Astrocyte (in vitro differentiated cells and primary cell): ENCODE data around the gene RUNX3. TPM values are rescaled to one million over a fixed set of nuclear protein-coding genes. Genes with fewer than 3 reads are reported as not detected.

ENCODE experiments used
- DNase-seq: peaks from one replicate; pipeline ENCODE4 v3.0.0-alpha.2; 2010; ENCODE audit warnings: low read depth
- FAIRE-seq: peaks from 2 replicates; lab custom pipeline; 2011; peaks lifted over from hg19 to GRCh38; lab: Jason Lieb, UNC
- H2AFZ ChIP-seq: 2 replicates; pipeline ENCODE4 v1.6.0; 2012; ENCODE audit warnings: low read depth, low read length, inconsistent platforms
- H3K27ac ChIP-seq: 2 replicates; pipeline ENCODE4 v1.5.1; 2011; ENCODE audit warnings: low read depth, low read length, inconsistent platforms
- H3K27me3 ChIP-seq: 2 replicates; pipeline ENCODE4 v1.6.0; 2011; ENCODE audit warnings: low read length, inconsistent platforms; ENCODE audit not compliant: insufficient read depth
- H3K36me3 ChIP-seq: 2 replicates; pipeline ENCODE4 v1.5.1; 2011; ENCODE audit warnings: low read length, inconsistent platforms; ENCODE audit not compliant: insufficient read depth
- H3K4me1 ChIP-seq: 2 replicates; pipeline ENCODE4 v1.5.1; 2011; ENCODE audit warnings: low read length, inconsistent platforms; ENCODE audit not compliant: insufficient read depth
- H3K4me2 ChIP-seq: 2 replicates; pipeline ENCODE4 v1.6.0; 2012; ENCODE audit warnings: low read length, inconsistent platforms
- H3K4me3 ChIP-seq: 2 replicates; pipeline ENCODE4 v1.5.1; 2011; ENCODE audit warnings: low read depth, mild to moderate bottlenecking, low read length, inconsistent platforms; ENCODE audit not compliant: insufficient read depth
- H3K79me2 ChIP-seq: 2 replicates; pipeline ENCODE4 v1.6.0; 2012; ENCODE audit warnings: mild to moderate bottlenecking, low read length, inconsistent platforms; ENCODE audit not compliant: insufficient read depth
- H3K9ac ChIP-seq: 2 replicates; pipeline ENCODE4 v1.6.0; 2012; ENCODE audit warnings: mild to moderate bottlenecking, low read length, inconsistent platforms
- H3K9me3 ChIP-seq: 2 replicates; pipeline ENCODE4 v1.5.1; 2012; ENCODE audit warnings: low read depth, mild to moderate bottlenecking, low read length, inconsistent platforms; ENCODE audit not compliant: insufficient read depth
- H4K20me1 ChIP-seq: 2 replicates; pipeline ENCODE4 v1.6.0; 2012; ENCODE audit warnings: low read length, inconsistent platforms; ENCODE audit not compliant: insufficient read depth
- H3K27ac Mint-ChIP-seq: one replicate; pipeline ENCODE4 v1.8.0; 2021; ENCODE audit warnings: mild to moderate bottlenecking, mixed read lengths; ENCODE audit not compliant: unreplicated experiment
- H3K27me3 Mint-ChIP-seq: one replicate; pipeline ENCODE4 v1.8.0; 2021; ENCODE audit warnings: low read depth, mixed read lengths; ENCODE audit not compliant: unreplicated experiment
- H3K36me3 Mint-ChIP-seq: one replicate; pipeline ENCODE4 v1.8.0; 2021; ENCODE audit warnings: low read depth, mixed read lengths; ENCODE audit not compliant: unreplicated experiment
- H3K4me1 Mint-ChIP-seq: one replicate; pipeline ENCODE4 v1.8.0; 2021; ENCODE audit warnings: low read depth, mixed read lengths; ENCODE audit not compliant: unreplicated experiment
- H3K4me3 Mint-ChIP-seq: one replicate; pipeline ENCODE4 v1.8.0; 2021; ENCODE audit warnings: mild to moderate bottlenecking, moderate library complexity, mixed read lengths; ENCODE audit not compliant: unreplicated experiment
- H3K9me3 Mint-ChIP-seq: one replicate; pipeline ENCODE4 v1.8.0; 2021; ENCODE audit warnings: mild to moderate bottlenecking, mixed read lengths; ENCODE audit not compliant: unreplicated experiment
- CTCF ChIP-seq: IDR thresholded peaks from 2 replicates; pipeline ENCODE4 v1.5.1; 2011; ENCODE audit warnings: low read depth, mild to moderate bottlenecking, inconsistent platforms, low read length, moderate library complexity; ENCODE audit not compliant: insufficient read depth
- EZH2 ChIP-seq: IDR thresholded peaks from 2 replicates; pipeline ENCODE4 v1.6.1; 2012; ENCODE audit warnings: mild to moderate bottlenecking, low read length, inconsistent platforms; ENCODE audit not compliant: insufficient read depth
- total RNA-seq: library from RNA; stranded (reverse); gene quantifications from 2 replicates; pipeline ENCODE4 v1.2.1, GENCODE V29; 2021

The RUNX3 gene
- total RNA-seq, 1 donor from 2014 or later = 2.5 TPM

- TF ChIP-seq EZH2 (no peak), CTCF (no peak)
- no peak overlapping the region for H3K4me3 Mint-ChIP-seq
- no peaks in the 10 kb centered on the region for H4K20me1 ChIP-seq
- H3K9me3 ChIP-seq = no peaks in the 10 kb centered on the region
- H3K4me3 ChIP-seq = no peak overlapping the region
- H3K4me2 ChIP-seq = no peak overlapping the region
- H3K27me3 ChIP-seq = peaks cover 20% of the 10 kb centered on the region
- H3K9me3 Mint-ChIP-seq = peaks cover 8% of the 10 kb centered on the region
- H3K27ac Mint-ChIP-seq = no peak overlapping the region
- H3K36me3 Mint-ChIP-seq = no peaks in the 10 kb centered on the region
- FAIRE-seq = no peak
- H3K4me1 Mint-ChIP-seq = no peaks in the 10 kb centered on the region
- no peaks in the 10 kb centered on the region for H3K36me3 ChIP-seq
- H3K9ac ChIP-seq = no peak overlapping the region
- H2AFZ ChIP-seq = no peak overlapping the region
- H3K27me3 Mint-ChIP-seq = peaks cover 20% of the 10 kb centered on the region
- no peaks in the 10 kb centered on the region for H3K4me1 ChIP-seq
- no peak for DNase-seq
- H3K79me2 ChIP-seq = no peaks in the 10 kb centered on the region
- H3K27ac ChIP-seq = no peak overlapping the region
Observed at GRCh38 chr1:24896596-24897262, 33.3 kb downstream of the RUNX3 start.

GRCh38 chr1:24896176-24896575 is 33.9 kb downstream of the RUNX3 start:
- Histone ChIP-seq H4K20me1 (no peaks in the 10 kb centered on the region), H3K27me3 (peaks cover 20% of the 10 kb centered on the region), H3K36me3 (no peaks in the 10 kb centered on the region), H3K9ac (no peak overlapping the region), H3K4me1 (no peaks in the 10 kb centered on the region), H3K79me2 (no peaks in the 10 kb centered on the region), H3K4me3 (no peak overlapping the region), H3K4me2 (no peak overlapping the region), H3K9me3 (no peaks in the 10 kb centered on the region), H3K27ac (no peak overlapping the region), H2AFZ (no peak overlapping the region)
- H3K27ac Mint-ChIP-seq = peak overlapping the region; percentile 34
- no peaks in the 10 kb centered on the region for H3K4me1 Mint-ChIP-seq
- no peaks in the 10 kb centered on the region for H3K36me3 Mint-ChIP-seq
- H3K9me3 Mint-ChIP-seq = peaks cover 12% of the 10 kb centered on the region
- no peak overlapping the region for H3K4me3 Mint-ChIP-seq
- peaks cover 20% of the 10 kb centered on the region for H3K27me3 Mint-ChIP-seq
- FAIRE-seq (no peak), DNase-seq (no peak)
- TF ChIP-seq CTCF (no peak), EZH2 (no peak)

GRCh38 chr1:24895511-24895910 is 34.6 kb downstream of the RUNX3 start:
- peaks cover 18% of the 10 kb centered on the region for H3K9me3 Mint-ChIP-seq
- no peaks in the 10 kb centered on the region for H3K4me1 Mint-ChIP-seq
- no peak overlapping the region for H3K27ac Mint-ChIP-seq
- H3K9ac ChIP-seq = no peak overlapping the region
- H3K4me2 ChIP-seq = no peak overlapping the region
- H3K79me2 ChIP-seq = no peaks in the 10 kb centered on the region
- no peaks in the 10 kb centered on the region for H4K20me1 ChIP-seq
- DNase-seq = no peak
- H3K27me3 Mint-ChIP-seq = peaks cover 20% of the 10 kb centered on the region
- no peak for TF ChIP-seq CTCF
- no peak for TF ChIP-seq EZH2
- no peaks in the 10 kb centered on the region for H3K9me3 ChIP-seq
- no peaks in the 10 kb centered on the region for H3K36me3 ChIP-seq
- H3K4me1 ChIP-seq = no peaks in the 10 kb centered on the region
- H3K36me3 Mint-ChIP-seq = no peaks in the 10 kb centered on the region
- H3K27ac ChIP-seq = no peak overlapping the region
- peaks cover 18% of the 10 kb centered on the region for H3K27me3 ChIP-seq
- no peak overlapping the region for H3K4me3 ChIP-seq
- H2AFZ ChIP-seq = no peak overlapping the region
- FAIRE-seq = no peak
- no peak overlapping the region for H3K4me3 Mint-ChIP-seq
